Measurements from ENCODE around the gene NCOA3.
"Not testable (repeated sequence)": the region's sequence is repeated elsewhere in the genome, so short reads cannot be mapped to it uniquely, and the experiment has no call there.

Gene NCOA3

DNA sequence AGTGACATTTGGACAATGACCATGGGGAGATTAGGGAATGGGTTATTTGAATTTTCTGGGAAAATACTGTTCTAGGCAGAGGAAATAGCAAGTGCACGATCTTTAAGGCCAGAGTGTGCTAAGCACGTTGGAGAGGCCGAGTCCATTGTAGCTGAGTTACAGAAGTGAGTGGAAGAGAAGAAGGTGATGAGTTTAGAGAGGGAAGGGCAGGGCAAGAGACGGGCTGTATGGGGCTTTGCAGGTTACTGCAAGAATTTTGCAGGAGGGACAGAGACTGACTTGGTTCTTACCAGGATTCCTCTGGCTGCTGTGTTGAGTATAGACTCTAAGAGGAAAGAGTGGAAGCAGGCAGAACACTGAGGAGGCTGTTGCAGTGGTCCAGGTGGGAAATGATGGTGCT, 1.1 kb upstream of the NCOA3 start:
- no peak for DNase-seq (ENCODE audit: low read depth in 4 of 4, low spot score in 1 of 4)

DNA sequence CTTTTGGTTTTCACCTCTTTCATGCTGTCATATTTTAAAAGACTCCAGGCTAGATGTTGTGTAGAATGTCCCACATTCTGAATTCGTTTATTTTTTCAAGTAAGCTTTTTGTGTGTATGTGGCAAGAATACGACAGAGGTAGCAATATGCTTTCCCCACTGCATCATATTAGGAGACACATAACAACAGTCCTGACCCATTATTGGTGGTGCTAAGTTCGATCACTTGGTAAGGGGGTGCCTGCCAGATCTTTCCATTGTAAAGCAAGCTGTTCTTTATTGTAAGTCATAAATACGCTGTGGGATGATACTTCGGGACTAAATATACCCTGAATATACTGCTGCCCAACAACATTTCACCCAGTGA, 588 bp upstream of the NCOA3 start:
- no peak for DNase-seq (ENCODE audit: low read depth in 4 of 4, low spot score in 1 of 4)

GRCh38 chr20:47502271-47503239, 868 bp downstream of the NCOA3 start:
- no peak for DNase-seq (ENCODE audit: low read depth in 4 of 4, low spot score in 1 of 4)

DNA sequence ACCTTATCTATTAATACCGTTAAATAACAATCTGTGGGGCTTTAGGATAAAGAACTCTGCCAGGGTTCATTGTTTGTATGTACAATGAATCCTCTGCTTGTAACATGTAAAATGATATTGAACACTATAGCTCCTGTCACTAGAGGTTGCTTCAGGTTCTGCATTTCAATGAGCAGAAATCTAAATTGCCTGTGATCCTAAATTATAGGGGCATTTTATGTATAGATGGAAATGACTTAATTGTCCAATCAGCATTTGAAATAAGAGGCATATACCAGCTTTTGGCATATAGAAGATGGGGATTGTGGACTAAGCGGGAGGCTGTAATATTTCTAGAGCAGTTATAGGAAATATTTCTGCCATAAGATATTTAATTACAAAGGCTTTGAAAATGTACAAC, 2.0 kb downstream of the NCOA3 start:
- no peak for DNase-seq (ENCODE audit: low read depth in 4 of 4, low spot score in 1 of 4)

- DNase-seq (ENCODE audit: low read depth in 4 of 4, low spot score in 1 of 4) = no peak
Observed at GRCh38 chr20:47506335-47506734, 4.6 kb downstream of the NCOA3 start.

- DNase-seq (ENCODE audit: low read depth in 4 of 4, low spot score in 1 of 4) = no peak
Observed at GRCh38 chr20:47506850-47507249, 5.2 kb downstream of the NCOA3 start.

DNA sequence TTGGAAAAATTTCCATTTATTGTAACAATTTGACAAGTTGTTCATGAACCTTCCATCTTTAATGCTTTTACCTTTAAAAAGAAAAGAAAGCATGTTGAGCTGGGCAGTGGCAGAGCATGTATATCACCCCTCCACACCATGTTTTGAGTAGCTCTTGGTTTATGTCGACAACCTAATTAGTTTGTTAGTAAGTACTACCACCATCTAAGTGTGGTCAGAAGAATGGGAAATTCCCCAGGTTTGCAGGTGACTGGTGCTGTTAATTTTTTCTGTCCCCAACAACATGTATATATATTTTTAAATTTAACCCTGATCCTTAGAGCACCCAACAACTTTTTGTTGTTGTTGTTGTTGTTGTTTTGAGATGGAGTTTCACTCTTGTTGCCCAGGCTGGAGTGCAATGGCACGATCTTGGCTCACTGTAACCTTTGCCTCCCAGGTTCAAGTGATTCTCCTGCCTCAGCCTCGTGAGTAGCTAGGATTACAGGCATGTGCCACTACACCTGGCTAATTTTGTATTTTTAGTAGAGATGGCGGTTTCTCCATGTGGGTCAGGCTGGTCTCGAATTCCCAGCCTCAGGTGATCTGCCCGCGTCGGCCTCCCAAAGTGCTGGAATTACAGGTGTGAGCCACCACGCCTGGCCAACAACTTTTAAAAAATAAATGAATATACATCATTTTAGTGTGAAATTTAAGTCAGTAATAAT, 5.7 kb downstream of the NCOA3 start:
- not testable (repeated sequence) for DNase-seq (ENCODE audit: low read depth in 4 of 4, low spot score in 1 of 4)

GRCh38 chr20:47508278-47508677, 6.6 kb downstream of the NCOA3 start:
- no peak for DNase-seq (ENCODE audit: low read depth in 4 of 4, low spot score in 1 of 4)

- no peak for DNase-seq (ENCODE audit: low read depth in 4 of 4, low spot score in 1 of 4)
Observed at GRCh38 chr20:47509104-47509661, 7.5 kb downstream of the NCOA3 start.

- DNase-seq (ENCODE audit: low read depth in 4 of 4, low spot score in 1 of 4) = no peak
Observed at GRCh38 chr20:47509685-47510084, 8.0 kb downstream of the NCOA3 start.

- no peak for DNase-seq (ENCODE audit: low read depth in 4 of 4, low spot score in 1 of 4)
Observed at GRCh38 chr20:47515843-47516242, 14.2 kb downstream of the NCOA3 start.

DNA sequence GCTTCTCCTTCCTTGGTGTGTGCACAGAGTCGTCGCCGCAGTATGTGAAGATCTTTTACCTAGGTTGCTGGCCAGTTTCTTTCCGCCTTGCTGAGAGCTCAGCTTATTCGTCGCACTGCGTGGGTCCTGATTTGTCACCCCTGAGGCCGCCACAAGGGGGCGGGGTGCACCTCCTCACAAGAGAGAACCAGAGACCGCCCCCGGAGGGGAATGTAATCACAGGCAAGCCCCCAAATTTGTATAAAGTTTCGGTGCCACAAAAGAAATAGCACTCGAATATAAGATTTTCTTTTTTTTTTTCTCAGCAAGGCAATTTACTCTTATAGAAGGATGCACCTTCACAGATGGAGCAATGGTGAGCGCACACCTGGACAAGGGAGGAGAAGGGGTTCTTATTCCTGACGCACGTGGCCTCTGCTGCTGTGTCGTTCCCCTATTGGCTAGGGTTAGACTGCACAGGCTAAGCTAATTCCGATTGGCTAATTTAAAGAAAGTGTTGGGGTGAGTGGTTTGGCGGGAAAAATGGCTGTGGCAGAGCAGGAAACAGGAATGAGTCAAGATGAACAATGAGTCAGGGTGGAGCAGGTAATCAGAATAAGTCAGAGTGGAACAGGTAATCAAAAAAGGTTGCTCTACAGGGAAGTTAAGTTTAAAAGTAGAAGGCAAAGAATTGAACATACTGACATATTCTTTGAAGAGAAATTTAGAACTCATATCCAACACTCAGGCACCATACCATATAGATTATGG, 19.5 kb downstream of the NCOA3 start:
- no peak for DNase-seq (ENCODE audit: low read depth in 4 of 4, low spot score in 1 of 4)

DNA sequence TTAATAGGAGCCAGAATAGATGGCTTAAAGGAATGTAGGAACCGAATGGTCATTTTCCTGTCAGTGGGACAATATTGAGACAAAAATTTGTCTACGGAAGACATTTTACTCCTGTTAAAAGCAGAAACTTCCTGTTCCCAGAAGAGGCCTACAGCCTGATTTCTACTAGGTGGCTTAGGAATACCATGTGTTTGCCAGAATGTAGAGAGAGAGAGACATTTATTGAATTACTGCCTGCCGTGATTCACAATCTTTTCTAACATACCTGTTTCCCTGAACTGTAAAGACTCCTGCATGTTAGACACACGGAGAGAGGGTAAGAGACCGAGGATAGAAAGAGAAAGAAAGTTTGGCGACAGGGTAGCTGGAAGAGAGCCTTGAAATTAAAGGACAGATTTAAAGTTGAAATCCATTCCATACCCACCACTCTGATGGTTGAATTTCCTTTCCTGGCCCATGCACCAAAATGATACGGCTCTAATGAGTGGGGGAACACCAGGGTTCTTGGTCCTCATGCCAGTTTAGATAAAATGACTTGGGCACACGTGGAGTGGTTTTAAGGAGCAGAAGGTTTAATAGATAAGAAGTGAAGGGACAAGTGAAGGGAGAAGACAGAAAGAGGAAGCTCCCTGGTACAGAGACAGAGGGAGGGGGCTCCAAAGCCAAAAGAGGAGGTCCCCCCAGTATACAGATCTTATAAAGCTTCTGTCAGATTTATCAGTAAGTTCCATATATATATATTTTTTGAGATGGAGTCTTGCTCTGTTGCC, 22.5 kb downstream of the NCOA3 start:
- no peak for DNase-seq (ENCODE audit: low read depth in 4 of 4, low spot score in 1 of 4)

DNA sequence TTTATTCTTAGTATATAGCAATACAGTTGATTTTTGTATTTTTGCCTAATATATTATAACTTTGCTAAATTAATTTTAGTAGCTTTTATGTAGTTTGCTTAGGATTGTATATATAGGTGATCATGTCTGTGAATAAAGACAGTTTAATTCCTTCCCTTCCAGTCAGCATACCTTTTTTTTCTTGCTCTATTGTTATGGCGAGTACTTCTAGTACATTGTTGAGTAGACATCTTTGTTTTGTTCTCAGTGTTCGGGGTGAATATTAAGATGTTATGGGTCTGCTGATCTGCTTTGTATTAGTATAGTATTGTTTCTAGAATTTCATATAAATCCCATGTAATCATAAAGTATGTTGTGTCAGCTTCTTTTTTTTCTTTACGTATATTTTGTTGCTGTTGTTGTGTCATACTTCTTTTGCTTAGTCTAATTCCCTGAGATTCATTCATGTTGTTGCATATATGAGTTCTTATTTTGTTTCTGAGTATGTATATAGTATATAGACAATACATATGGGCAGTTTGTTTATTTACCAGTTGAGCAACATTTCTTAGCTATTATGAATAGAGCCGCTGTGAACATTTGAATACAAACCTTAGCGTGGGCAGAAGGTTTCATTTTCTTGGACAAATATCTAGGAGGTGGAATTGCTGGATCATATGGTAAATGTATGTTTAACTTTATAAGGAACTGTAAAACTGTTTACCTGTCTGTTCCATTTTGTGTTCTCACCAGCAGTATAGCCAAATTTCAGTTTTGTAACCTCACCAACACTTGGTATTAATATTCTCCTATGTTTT, 25.5 kb downstream of the NCOA3 start:
- DNase-seq (ENCODE audit: low read depth in 4 of 4, low spot score in 1 of 4) = no peak

DNA sequence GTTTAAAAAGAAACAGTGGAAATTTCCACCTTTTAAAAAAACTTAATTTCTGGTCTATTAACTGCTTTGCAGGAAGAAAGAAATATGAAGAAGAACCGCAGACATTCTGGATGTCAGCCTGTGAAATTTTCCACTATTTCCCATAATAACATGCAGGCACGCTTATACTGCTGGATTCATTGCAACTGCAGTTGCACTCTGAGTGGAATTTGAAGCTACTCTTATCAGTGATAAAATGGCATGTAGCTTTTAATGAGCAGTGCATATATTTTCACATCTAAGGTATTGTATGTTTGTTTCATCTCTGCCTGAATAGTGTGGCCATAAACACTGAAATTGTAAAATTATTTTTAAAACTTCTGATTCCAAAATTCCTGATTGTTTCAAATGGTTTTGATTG, 28.2 kb downstream of the NCOA3 start:
- DNase-seq (ENCODE audit: low read depth in 4 of 4, low spot score in 1 of 4) = no peak

DNA sequence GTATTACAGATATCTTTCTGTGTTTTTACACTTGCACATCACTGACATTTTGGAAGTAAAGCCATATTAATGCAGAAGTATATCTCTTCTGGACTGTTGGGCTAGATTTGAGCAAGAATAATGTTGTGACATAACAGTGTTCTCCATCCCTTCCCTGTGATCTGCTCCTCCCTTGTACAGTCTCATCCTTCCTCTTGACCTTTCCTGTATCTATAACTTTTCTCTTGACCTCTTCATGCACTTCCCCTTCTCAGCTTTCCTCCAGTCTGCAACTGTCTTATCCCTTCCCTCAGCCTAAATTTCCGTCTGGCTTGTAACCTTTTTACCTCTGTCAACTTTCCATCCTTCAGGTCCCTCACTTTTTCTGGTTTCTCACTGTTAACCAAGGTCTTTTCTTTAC, 29.8 kb downstream of the NCOA3 start:
- no peak for DNase-seq (ENCODE audit: low read depth in 4 of 4, low spot score in 1 of 4)

GRCh38 chr20:47532002-47532401, 30.3 kb downstream of the NCOA3 start:
- no peak for DNase-seq (ENCODE audit: low read depth in 4 of 4, low spot score in 1 of 4)

GRCh38 chr20:47533518-47534062, 31.9 kb downstream of the NCOA3 start:
- DNase-seq (ENCODE audit: low read depth in 4 of 4, low spot score in 1 of 4) = no peak

- DNase-seq (ENCODE audit: low read depth in 4 of 4, low spot score in 1 of 4) = no peak
Observed at GRCh38 chr20:47534405-47534804, 32.7 kb downstream of the NCOA3 start.

GRCh38 chr20:47535088-47535487, 33.4 kb downstream of the NCOA3 start:
- DNase-seq (ENCODE audit: low read depth in 4 of 4, low spot score in 1 of 4) = no peak
